ENCODE results near the gene MAMSTR. TPM values are rescaled to one million over a fixed set of nuclear protein-coding genes. Genes with fewer than 3 reads are reported as not detected.

MAMSTR gene
- total and polyA plus RNA-seq, 9 of the 15 experiments (the other 6 are each of a cell fraction or from before 2014, with no cell fraction given) = 0.08 to 1.00 (median 0.40) TPM; not detected in 1

- TF ChIP-seq ZNF263 (CRISPR knock-in tag; IDR thresholded peaks at IDR 0.05; ENCODE audit: borderline replicate concordance) (no peak), ZEB2 (IDR thresholded peaks at IDR 0.05) (no peak), RBBP5 (IDR thresholded peaks at IDR 0.05; ENCODE audit: borderline replicate concordance, insufficient read depth, low read length, poor library complexity, severe bottlenecking) (peak; percentile 8), ZNF282 (CRISPR knock-in tag; IDR thresholded peaks at IDR 0.05) (no peak), ZNF41 (CRISPR knock-in tag; conservative IDR thresholded peaks at IDR 0.05) (no peak), PCBP2 (IDR thresholded peaks at IDR 0.05; ENCODE audit: low read depth, low read length, poor library complexity, severe bottlenecking) (no peak), BCOR (IDR thresholded peaks at IDR 0.05) (no peak), CAMTA2 (CRISPR knock-in tag; conservative IDR thresholded peaks at IDR 0.05) (no peak), CTCFL (IDR thresholded peaks at IDR 0.05; ENCODE audit: borderline replicate concordance, insufficient read depth, low read depth, low read length, poor library complexity, severe bottlenecking) (no peak), ADNP (tag; IDR thresholded peaks at IDR 0.05) (no peak), FOXK2 (conservative IDR thresholded peaks at IDR 0.05 in 1 of 2, IDR thresholded peaks at IDR 0.05 in 1 of 2; ENCODE audit: low read depth in 2 of 2) (no peak), NFXL1 (CRISPR knock-in tag; IDR thresholded peaks at IDR 0.05) (no peak), SRF (CRISPR knock-in tag; IDR thresholded peaks at IDR 0.05) (no peak), GATAD2B (IDR thresholded peaks at IDR 0.05; ENCODE audit: borderline replicate concordance) (no peak), THAP7 (CRISPR knock-in tag; IDR thresholded peaks at IDR 0.05) (no peak), FIP1L1 (IDR thresholded peaks at IDR 0.05; ENCODE audit: low read depth, low read length, poor library complexity, severe bottlenecking) (no peak), MEF2D (tag; conservative IDR thresholded peaks at IDR 0.05; ENCODE audit: low read depth) (no peak)
- TF ChIP-seq, protein P1, sequence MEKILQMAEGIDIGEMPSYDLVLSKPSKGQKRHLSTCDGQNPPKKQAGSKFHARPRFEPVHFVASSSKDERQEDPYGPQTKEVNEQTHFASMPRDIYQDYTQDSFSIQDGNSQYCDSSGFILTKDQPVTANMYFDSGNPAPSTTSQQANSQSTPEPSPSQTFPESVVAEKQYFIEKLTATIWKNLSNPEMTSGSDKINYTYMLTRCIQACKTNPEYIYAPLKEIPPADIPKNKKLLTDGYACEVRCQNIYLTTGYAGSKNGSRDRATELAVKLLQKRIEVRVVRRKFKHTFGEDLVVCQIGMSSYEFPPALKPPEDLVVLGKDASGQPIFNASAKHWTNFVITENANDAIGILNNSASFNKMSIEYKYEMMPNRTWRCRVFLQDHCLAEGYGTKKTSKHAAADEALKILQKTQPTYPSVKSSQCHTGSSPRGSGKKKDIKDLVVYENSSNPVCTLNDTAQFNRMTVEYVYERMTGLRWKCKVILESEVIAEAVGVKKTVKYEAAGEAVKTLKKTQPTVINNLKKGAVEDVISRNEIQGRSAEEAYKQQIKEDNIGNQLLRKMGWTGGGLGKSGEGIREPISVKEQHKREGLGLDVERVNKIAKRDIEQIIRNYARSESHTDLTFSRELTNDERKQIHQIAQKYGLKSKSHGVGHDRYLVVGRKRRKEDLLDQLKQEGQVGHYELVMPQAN (IDR thresholded peaks at IDR 0.05; ENCODE audit: borderline replicate concordance) = no peak
- TF ChIP-seq, protein P2, sequence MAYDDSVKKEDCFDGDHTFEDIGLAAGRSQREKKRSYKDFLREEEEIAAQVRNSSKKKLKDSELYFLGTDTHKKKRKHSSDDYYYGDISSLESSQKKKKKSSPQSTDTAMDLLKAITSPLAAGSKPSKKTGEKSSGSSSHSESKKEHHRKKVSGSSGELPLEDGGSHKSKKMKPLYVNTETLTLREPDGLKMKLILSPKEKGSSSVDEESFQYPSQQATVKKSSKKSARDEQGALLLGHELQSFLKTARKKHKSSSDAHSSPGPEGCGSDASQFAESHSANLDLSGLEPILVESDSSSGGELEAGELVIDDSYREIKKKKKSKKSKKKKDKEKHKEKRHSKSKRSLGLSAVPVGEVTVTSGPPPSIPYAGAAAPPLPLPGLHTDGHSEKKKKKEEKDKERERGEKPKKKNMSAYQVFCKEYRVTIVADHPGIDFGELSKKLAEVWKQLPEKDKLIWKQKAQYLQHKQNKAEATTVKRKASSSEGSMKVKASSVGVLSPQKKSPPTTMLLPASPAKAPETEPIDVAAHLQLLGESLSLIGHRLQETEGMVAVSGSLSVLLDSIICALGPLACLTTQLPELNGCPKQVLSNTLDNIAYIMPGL (CRISPR knock-in tag; IDR thresholded peaks at IDR 0.05) = no peak
- TF ChIP-seq, protein P3, sequence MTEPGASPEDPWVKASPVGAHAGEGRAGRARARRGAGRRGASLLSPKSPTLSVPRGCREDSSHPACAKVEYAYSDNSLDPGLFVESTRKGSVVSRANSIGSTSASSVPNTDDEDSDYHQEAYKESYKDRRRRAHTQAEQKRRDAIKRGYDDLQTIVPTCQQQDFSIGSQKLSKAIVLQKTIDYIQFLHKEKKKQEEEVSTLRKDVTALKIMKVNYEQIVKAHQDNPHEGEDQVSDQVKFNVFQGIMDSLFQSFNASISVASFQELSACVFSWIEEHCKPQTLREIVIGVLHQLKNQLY (CRISPR knock-in tag; conservative IDR thresholded peaks at IDR 0.05) = no peak
Observed at GRCh38 chr19:48746738-48747575, 27.4 kb upstream of the MAMSTR start, which contains the start of gene IZUMO1 (continued).

All from K562 (cell line).